ENCODE measurements around the gene RBM10.

DNA sequence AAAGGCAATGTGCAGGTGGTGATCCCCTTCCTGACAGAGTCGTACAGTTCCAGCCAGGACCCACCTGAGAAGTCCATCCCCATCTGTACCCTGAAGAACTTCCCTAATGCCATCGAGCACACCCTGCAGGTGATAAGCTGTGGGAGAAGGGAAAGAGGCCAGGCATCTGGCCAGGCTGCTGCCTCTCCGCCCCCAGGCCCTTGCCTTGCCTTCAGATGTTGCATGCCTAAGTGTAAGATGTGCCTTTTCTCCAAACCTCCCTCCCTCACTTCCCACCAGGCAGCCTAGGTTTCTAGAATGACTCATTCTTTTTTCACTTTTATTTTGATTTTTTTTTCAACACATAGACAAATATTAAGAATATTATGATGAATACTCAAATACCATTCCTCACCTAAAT, 61.3 kb downstream of the RBM10 start:
- TF ChIP-seq EZH2 (IDR thresholded peaks at IDR 0.05; ENCODE audit: borderline replicate concordance) (no peak), EZH2phosphoT487 (IDR thresholded peaks at IDR 0.05; ENCODE audit: low read depth, severe bottlenecking, unreplicated experiment) (no peak)
- TF ChIP-seq, protein P1, sequence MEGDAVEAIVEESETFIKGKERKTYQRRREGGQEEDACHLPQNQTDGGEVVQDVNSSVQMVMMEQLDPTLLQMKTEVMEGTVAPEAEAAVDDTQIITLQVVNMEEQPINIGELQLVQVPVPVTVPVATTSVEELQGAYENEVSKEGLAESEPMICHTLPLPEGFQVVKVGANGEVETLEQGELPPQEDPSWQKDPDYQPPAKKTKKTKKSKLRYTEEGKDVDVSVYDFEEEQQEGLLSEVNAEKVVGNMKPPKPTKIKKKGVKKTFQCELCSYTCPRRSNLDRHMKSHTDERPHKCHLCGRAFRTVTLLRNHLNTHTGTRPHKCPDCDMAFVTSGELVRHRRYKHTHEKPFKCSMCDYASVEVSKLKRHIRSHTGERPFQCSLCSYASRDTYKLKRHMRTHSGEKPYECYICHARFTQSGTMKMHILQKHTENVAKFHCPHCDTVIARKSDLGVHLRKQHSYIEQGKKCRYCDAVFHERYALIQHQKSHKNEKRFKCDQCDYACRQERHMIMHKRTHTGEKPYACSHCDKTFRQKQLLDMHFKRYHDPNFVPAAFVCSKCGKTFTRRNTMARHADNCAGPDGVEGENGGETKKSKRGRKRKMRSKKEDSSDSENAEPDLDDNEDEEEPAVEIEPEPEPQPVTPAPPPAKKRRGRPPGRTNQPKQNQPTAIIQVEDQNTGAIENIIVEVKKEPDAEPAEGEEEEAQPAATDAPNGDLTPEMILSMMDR (IDR thresholded peaks at IDR 0.05; ENCODE audit: poor library complexity) = no peak

All from hepatocyte (in vitro differentiated cells).